K562 (cell line): ENCODE data around the gene CHL1. TPM values are rescaled to one million over a fixed set of nuclear protein-coding genes. Genes with fewer than 3 reads are reported as not detected.

ENCODE experiments used
- ATAC-seq: fragments of 200-7000 bp; cut with Tn5 transposase; 3 replicates; pipeline ENCODE4 v1.9.1; 2020; ENCODE audit warnings: moderate library complexity
- BruUV-seq: library from RNA; stranded (reverse); fragments of 400-500 nt; replicated peaks from 2 replicates; lab custom pipeline; 2021; lab: Mats Ljungman, UMichigan
- CTCF ChIA-PET: fragments of 300-600 bp; formaldehyde crosslinking; extraction: SDS; loops from one replicate; lab custom pipeline; 2021; ENCODE audit warnings: low intra/inter-chr PET ratio; lab: Yijun Ruan, JAX
- POLR2A ChIA-PET: fragments of 300-600, 350-650 bp; sonication (Branson Sonifier 250); formaldehyde crosslinking; extraction: SDS; loops from one replicate; lab custom pipeline; 2021; ENCODE audit warnings: antibody characterized with exemption, inconsistent platforms; lab: Yijun Ruan, JAX
- DNase-seq, 4 experiments: peaks; one replicate each; pipeline versions ENCODE4 v3.0.0 to v3.0.0-alpha.2; 2011 to 2018; ENCODE audit warnings: low spot score in 3 of 4, mixed read lengths in 3 of 4; ENCODE audit errors: extremely low read depth in 1 of 4
- FAIRE-seq: peaks from 2 replicates; lab custom pipeline; 2011; peaks lifted over from hg19 to GRCh38; lab: Jason Lieb, UNC
- H2AFZ ChIP-seq: 2 replicates; pipeline ENCODE4 v1.6.0; 2011; ENCODE audit warnings: low read depth, low read length, control low read depth, inconsistent platforms
- H3K27ac ChIP-seq: fragments of 200-600 bp; 3 replicates; pipeline ENCODE4 v1.8.0; 2011; ENCODE audit warnings: low read depth, mild to moderate bottlenecking, control low read depth, inconsistent platforms, low read length, moderate library complexity, mixed read lengths; ENCODE audit errors: extremely low read depth
- H3K27me3 ChIP-seq, 2 experiments: fragments of 300-600 bp in 1 of 2; 2 replicates in 1 of 2; 3 replicates in 1 of 2; pipeline versions ENCODE4 v1.6.0 to v1.8.0; 2011; ENCODE audit warnings: inconsistent platforms in 2 of 2, low read length in 2 of 2, mild to moderate bottlenecking in 1 of 2, mixed read lengths in 1 of 2, moderate library complexity in 1 of 2; ENCODE audit not compliant: control insufficient read depth in 2 of 2, insufficient read depth in 2 of 2
- H3K36me3 ChIP-seq: fragments of 300-600 bp; 3 replicates; pipeline ENCODE4 v1.8.0; 2011; ENCODE audit warnings: mild to moderate bottlenecking, low read length, inconsistent platforms; ENCODE audit not compliant: control insufficient read depth, insufficient read depth
- H3K4me1 ChIP-seq, 2 experiments: fragments of 200-600 bp in 1 of 2; replicated peaks in 1 of 2; 2 replicates in 1 of 2; 3 replicates in 1 of 2; pipeline versions ENCODE4 v1.5.1 to v1.8.0; 2011; ENCODE audit warnings: inconsistent platforms in 2 of 2, low read length in 2 of 2, mild to moderate bottlenecking in 1 of 2, mixed read lengths in 1 of 2, moderate library complexity in 1 of 2; ENCODE audit not compliant: control insufficient read depth in 2 of 2, insufficient read depth in 2 of 2
- H3K4me2 ChIP-seq: 2 replicates; pipeline ENCODE4 v1.6.1; 2011; ENCODE audit warnings: low read length, control low read depth, inconsistent platforms, mixed read lengths; ENCODE audit not compliant: insufficient read depth
- H3K4me3 ChIP-seq: fragments of 200-600 bp; sonication (generic), shearing (Covaris generic); 2 replicates; pipeline ENCODE4 v1.5.1; 2016; ENCODE audit warnings: control low read depth, inconsistent platforms
- H3K79me2 ChIP-seq: fragments of 200-600 bp; 3 replicates; pipeline ENCODE4 v1.8.0; 2011; ENCODE audit warnings: low read length, inconsistent platforms; ENCODE audit not compliant: control insufficient read depth, insufficient read depth
- H3K9ac ChIP-seq, 2 experiments: 2 replicates each; pipeline versions ENCODE4 v1.6.0 to v1.6.1; 2011; ENCODE audit warnings: low read depth in 2 of 2, low read length in 2 of 2, control low read depth in 1 of 2, inconsistent platforms in 1 of 2, mild to moderate bottlenecking in 1 of 2, mixed read lengths in 1 of 2; ENCODE audit not compliant: insufficient read depth in 1 of 2
- H3K9me1 ChIP-seq: one replicate; pipeline ENCODE4 v1.6.0; 2011; ENCODE audit warnings: inconsistent platforms, mild to moderate bottlenecking, low read length, moderate library complexity; ENCODE audit not compliant: control insufficient read depth, insufficient read depth
- H3K9me3 ChIP-seq: replicated peaks from 2 replicates; pipeline ENCODE4 v1.5.1; 2011; ENCODE audit warnings: low read depth, low read length, inconsistent platforms; ENCODE audit not compliant: control insufficient read depth, insufficient read depth
- H4K20me1 ChIP-seq: replicated peaks from 2 replicates; pipeline ENCODE4 v1.6.1; 2011; ENCODE audit warnings: low read length, inconsistent platforms, mixed read lengths; ENCODE audit not compliant: control insufficient read depth, insufficient read depth
- CCAR2 ChIP-seq: fragments of 200-400 bp; formaldehyde crosslinking; IDR thresholded peaks from 2 replicates; pipeline ENCODE4 v1.6.1; 2017; ENCODE audit warnings: mild to moderate bottlenecking, low read depth, low read length
- HCFC1 ChIP-seq: IDR thresholded peaks from 2 replicates; pipeline ENCODE4 v1.6.1; 2012; ENCODE audit warnings: low read depth, low read length, improper control_type of control experiment
- NFE2L1 ChIP-seq: fragments of 450-650 bp; IDR thresholded peaks from 2 replicates; pipeline ENCODE4 v1.6.1; 2016; ENCODE audit warnings: missing genetic modification characterization, low read depth, mild to moderate bottlenecking, missing compliant biosample characterization, moderate library complexity, borderline replicate concordance
- ZNF764 ChIP-seq: fragments of 250-450 bp; sonication (Bioruptor Pico); IDR thresholded peaks from 2 replicates; pipeline ENCODE4 v1.4.0; 2020; ENCODE audit warnings: low read depth, mild to moderate bottlenecking, moderate library complexity
- WGBS: fragments of 100-300 bp; shearing (Covaris generic); methylation state at CpG from one replicate; pipeline ENCODE4 v1.1.6; 2016; ENCODE audit warnings: low coverage, mixed read lengths; ENCODE audit not compliant: insufficient coverage; ENCODE audit errors: missing lambda C conversion rate; 5-methylcytosine and 5-hydroxymethylcytosine counted together
- in situ Hi-C: fragments of 300-500 bp; cut with MboI; formaldehyde crosslinking; loops from 4 replicates; pipeline ENCODE4 v1.15.0; 2018; ENCODE audit warnings: inconsistent platforms, mixed read lengths
- intact Hi-C: fragments of 100-400 bp; cut with micrococcal nuclease; formaldehyde crosslinking; loops from 2 replicates; pipeline ENCODE4 v1.14.2; 2022
- polyA plus RNA-seq, 8 experiments: library from polyadenylated mRNA; depleted of rRNA in 4 of 8; stranded (reverse) in 5 of 8; unstranded in 3 of 8; fragments of >200 nt; fragmentation: Nextera tagmentation in 2 of 8; fragmentation: Illumina TruSeq in 1 of 8; extraction: Ambion mirVana in 2 of 8; extraction: Trizol in 1 of 8; gene quantifications; 2 replicates each; pipeline versions ENCODE4 v1.2.1 to v1.2.3, GENCODE V29; 2011 to 2014; ENCODE audit warnings: inconsistent platforms in 1 of 8, missing spikeins in 1 of 8
- total RNA-seq, 7 experiments: library from RNA; depleted of rRNA in 6 of 7; stranded (reverse); fragments of >200 nt in 6 of 7; fragmentation: Illumina TruSeq in 2 of 7; extraction: Trizol in 2 of 7; gene quantifications; 2 replicates each; pipeline versions ENCODE4 v1.2.1 to v1.2.3, GENCODE V29; 2011 to 2021; ENCODE audit warnings: low replicate concordance in 1 of 7
- TF ChIP-seq, protein P1 (sequence below): fragments of 450-650 bp; IDR thresholded peaks from 2 replicates; pipeline ENCODE4 v1.6.1; 2018; ENCODE audit warnings: mild to moderate bottlenecking, low read depth; ENCODE audit not compliant: partially characterized antibody
- TF ChIP-seq, protein P2 (sequence below): fragments of 250-450 bp; sonication (Bioruptor Pico); IDR thresholded peaks from 2 replicates; pipeline ENCODE4 v1.5.0; 2021; ENCODE audit warnings: mild to moderate bottlenecking, borderline replicate concordance
- TF ChIP-seq, protein P3 (sequence below), 2 experiments: fragments of 450-650 bp; IDR thresholded peaks; 2 replicates each; pipeline ENCODE4 v1.6.1; 2018; ENCODE audit warnings: mild to moderate bottlenecking in 2 of 2, low read depth in 1 of 2; ENCODE audit not compliant: partially characterized antibody in 2 of 2

The CHL1 gene
- total and polyA plus RNA-seq, 9 of the 15 experiments (the other 6 are each of a cell fraction or from before 2014, with no cell fraction given), result 0.02 TPM; not detected in 8

DNA sequence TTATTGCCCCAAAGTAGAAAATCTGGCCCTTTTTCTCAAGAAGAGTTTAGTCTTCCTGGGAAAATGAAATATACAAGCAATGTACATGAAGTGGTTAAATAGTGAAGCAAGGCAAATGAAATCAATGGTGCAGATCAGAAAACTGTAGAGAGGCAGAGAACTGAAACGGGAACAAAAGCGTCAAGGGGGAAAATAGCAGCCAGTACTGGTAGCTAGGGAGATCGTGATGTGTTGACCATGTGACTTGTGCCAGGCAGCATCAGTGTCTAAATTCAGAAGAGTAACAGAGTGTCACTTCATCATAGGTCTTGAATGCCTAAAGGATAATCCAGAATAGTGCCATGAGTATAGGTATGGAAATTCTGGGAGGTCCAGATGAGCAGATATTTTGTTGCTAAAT lies 163.1 kb downstream of the CHL1 start:
- Histone ChIP-seq H3K4me2 (no peak overlapping the region), H4K20me1 (no peaks in the 10 kb centered on the region), H3K4me3 (no peak overlapping the region), H3K9ac (no peak overlapping the region), H3K27ac (no peak overlapping the region), H3K36me3 (no peaks in the 10 kb centered on the region), H3K4me1 (no peaks in the 10 kb centered on the region), H3K27me3 (no peaks in the 10 kb centered on the region), H3K79me2 (no peaks in the 10 kb centered on the region), H3K9me3 (no peaks in the 10 kb centered on the region; the same call in 1 of the 2 replicates), H2AFZ (no peak overlapping the region), H3K9me1 (no peaks in the 10 kb centered on the region)
- WGBS, result 4% methylated on average over 3 of the region's 3 CpGs
- TF ChIP-seq CCAR2 (no peak), HCFC1 (no peak), ZNF764 (CRISPR knock-in tag) (no peak), NFE2L1 (tag) (no peak)
- TF ChIP-seq, protein P1, sequence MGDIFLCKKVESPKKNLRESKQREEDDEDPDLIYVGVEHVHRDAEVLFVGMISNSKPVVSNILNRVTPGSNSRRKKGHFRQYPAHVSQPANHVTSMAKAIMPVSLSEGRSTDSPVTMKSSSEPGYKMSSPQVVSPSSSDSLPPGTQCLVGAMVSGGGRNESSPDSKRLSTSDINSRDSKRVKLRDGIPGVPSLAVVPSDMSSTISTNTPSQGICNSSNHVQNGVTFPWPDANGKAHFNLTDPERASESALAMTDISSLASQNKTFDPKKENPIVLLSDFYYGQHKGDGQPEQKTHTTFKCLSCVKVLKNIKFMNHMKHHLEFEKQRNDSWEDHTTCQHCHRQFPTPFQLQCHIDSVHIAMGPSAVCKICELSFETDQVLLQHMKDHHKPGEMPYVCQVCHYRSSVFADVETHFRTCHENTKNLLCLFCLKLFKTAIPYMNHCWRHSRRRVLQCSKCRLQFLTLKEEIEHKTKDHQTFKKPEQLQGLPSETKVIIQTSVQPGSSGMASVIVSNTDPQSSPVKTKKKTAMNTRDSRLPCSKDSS, result no peak
- TF ChIP-seq, protein P2, sequence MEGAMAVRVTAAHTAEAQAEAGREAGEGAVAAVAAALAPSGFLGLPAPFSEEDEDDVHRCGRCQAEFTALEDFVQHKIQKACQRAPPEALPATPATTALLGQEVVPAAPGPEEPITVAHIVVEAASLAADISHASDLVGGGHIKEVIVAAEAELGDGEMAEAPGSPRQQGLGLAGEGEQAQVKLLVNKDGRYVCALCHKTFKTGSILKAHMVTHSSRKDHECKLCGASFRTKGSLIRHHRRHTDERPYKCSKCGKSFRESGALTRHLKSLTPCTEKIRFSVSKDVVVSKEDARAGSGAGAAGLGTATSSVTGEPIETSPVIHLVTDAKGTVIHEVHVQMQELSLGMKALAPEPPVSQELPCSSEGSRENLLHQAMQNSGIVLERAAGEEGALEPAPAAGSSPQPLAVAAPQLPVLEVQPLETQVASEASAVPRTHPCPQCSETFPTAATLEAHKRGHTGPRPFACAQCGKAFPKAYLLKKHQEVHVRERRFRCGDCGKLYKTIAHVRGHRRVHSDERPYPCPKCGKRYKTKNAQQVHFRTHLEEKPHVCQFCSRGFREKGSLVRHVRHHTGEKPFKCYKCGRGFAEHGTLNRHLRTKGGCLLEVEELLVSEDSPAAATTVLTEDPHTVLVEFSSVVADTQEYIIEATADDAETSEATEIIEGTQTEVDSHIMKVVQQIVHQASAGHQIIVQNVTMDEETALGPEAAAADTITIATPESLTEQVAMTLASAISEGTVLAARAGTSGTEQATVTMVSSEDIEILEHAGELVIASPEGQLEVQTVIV (CRISPR knock-in tag), result no peak
- TF ChIP-seq, protein P3, sequence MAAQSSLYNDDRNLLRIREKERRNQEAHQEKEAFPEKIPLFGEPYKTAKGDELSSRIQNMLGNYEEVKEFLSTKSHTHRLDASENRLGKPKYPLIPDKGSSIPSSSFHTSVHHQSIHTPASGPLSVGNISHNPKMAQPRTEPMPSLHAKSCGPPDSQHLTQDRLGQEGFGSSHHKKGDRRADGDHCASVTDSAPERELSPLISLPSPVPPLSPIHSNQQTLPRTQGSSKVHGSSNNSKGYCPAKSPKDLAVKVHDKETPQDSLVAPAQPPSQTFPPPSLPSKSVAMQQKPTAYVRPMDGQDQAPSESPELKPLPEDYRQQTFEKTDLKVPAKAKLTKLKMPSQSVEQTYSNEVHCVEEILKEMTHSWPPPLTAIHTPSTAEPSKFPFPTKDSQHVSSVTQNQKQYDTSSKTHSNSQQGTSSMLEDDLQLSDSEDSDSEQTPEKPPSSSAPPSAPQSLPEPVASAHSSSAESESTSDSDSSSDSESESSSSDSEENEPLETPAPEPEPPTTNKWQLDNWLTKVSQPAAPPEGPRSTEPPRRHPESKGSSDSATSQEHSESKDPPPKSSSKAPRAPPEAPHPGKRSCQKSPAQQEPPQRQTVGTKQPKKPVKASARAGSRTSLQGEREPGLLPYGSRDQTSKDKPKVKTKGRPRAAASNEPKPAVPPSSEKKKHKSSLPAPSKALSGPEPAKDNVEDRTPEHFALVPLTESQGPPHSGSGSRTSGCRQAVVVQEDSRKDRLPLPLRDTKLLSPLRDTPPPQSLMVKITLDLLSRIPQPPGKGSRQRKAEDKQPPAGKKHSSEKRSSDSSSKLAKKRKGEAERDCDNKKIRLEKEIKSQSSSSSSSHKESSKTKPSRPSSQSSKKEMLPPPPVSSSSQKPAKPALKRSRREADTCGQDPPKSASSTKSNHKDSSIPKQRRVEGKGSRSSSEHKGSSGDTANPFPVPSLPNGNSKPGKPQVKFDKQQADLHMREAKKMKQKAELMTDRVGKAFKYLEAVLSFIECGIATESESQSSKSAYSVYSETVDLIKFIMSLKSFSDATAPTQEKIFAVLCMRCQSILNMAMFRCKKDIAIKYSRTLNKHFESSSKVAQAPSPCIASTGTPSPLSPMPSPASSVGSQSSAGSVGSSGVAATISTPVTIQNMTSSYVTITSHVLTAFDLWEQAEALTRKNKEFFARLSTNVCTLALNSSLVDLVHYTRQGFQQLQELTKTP (IDR thresholded peaks at IDR 0.05; ENCODE audit: low read depth in 1 of 2, partially characterized antibody in 2 of 2), result no peak
- ATAC-seq (no peak), FAIRE-seq (no peak), DNase-seq (no peak)
- ChIA-PET CTCF (no interaction called here), POLR2A (interaction anchor here (1.0 kb wide), 1 partner anchor 30 kb away, joined by 3 read pairs; no protein-coding TSS in a partner anchor)
- in situ Hi-C loops, result no loop called here
- BruUV-seq, result no TSS peak
- intact Hi-C loops, result no loop called here
